HG02642 (cell line): ENCODE data around the gene METTL26.

Source experiments
- ATAC-seq: cut with Tn5 transposase; IDR thresholded peaks from one replicate; pipeline ENCODE4 v1.9.1; 2021; ENCODE audit warnings: mild to moderate bottlenecking; ENCODE audit not compliant: unreplicated experiment, poor library complexity

The METTL26 gene

GRCh38 chr16:586645-587590, 49.2 kb downstream of the METTL26 start:
- ATAC-seq = no peak

GRCh38 chr16:586047-586644, 50.0 kb downstream of the METTL26 start:
- no peak for ATAC-seq

- no peak for ATAC-seq
Measured at GRCh38 chr16:585351-585750, 50.8 kb downstream of the METTL26 start.
